ENCODE results near the gene ZDHHC19.
"Not testable (repeated sequence)": the region's sequence is repeated elsewhere in the genome, so short reads cannot be mapped to it uniquely, and the experiment has no call there.

The ZDHHC19 gene, protein sequence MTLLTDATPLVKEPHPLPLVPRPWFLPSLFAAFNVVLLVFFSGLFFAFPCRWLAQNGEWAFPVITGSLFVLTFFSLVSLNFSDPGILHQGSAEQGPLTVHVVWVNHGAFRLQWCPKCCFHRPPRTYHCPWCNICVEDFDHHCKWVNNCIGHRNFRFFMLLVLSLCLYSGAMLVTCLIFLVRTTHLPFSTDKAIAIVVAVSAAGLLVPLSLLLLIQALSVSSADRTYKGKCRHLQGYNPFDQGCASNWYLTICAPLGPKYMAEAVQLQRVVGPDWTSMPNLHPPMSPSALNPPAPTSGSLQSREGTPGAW

GRCh38 chr3:196210673-196211556 lies at the start of gene ZDHHC19:
Gene ZDHHC19 (minus strand): TSS chr3:196211400. CDS start chr3:196211315, 85 bp downstream.
- DNase-seq (ENCODE audit: low read depth in 2 of 2), result no peak

GRCh38 chr3:196260784-196261183 lies 49.6 kb upstream of the ZDHHC19 start:
- DNase-seq (ENCODE audit: low read depth in 2 of 2), result no peak

GRCh38 chr3:196255776-196256175 lies 44.6 kb upstream of the ZDHHC19 start:
- DNase-seq (ENCODE audit: low read depth in 2 of 2), result no peak

- DNase-seq (ENCODE audit: low read depth in 2 of 2), result no peak
Measured at GRCh38 chr3:196254376-196255283, 43.4 kb upstream of the ZDHHC19 start.

- no peak for DNase-seq (ENCODE audit: low read depth in 2 of 2)
Measured at GRCh38 chr3:196251918-196252317, 40.7 kb upstream of the ZDHHC19 start.

GRCh38 chr3:196246612-196247308 lies 35.6 kb upstream of the ZDHHC19 start:
- DNase-seq (ENCODE audit: low read depth in 2 of 2), result no peak

GRCh38 chr3:196244166-196244565 lies 33.0 kb upstream of the ZDHHC19 start:
- not testable (repeated sequence) for DNase-seq (ENCODE audit: low read depth in 2 of 2)

GRCh38 chr3:196241704-196242103 lies 30.5 kb upstream of the ZDHHC19 start:
- no peak for DNase-seq (ENCODE audit: low read depth in 2 of 2)

GRCh38 chr3:196240424-196240823 lies 29.2 kb upstream of the ZDHHC19 start:
- no peak for DNase-seq (ENCODE audit: low read depth in 2 of 2)

DNA sequence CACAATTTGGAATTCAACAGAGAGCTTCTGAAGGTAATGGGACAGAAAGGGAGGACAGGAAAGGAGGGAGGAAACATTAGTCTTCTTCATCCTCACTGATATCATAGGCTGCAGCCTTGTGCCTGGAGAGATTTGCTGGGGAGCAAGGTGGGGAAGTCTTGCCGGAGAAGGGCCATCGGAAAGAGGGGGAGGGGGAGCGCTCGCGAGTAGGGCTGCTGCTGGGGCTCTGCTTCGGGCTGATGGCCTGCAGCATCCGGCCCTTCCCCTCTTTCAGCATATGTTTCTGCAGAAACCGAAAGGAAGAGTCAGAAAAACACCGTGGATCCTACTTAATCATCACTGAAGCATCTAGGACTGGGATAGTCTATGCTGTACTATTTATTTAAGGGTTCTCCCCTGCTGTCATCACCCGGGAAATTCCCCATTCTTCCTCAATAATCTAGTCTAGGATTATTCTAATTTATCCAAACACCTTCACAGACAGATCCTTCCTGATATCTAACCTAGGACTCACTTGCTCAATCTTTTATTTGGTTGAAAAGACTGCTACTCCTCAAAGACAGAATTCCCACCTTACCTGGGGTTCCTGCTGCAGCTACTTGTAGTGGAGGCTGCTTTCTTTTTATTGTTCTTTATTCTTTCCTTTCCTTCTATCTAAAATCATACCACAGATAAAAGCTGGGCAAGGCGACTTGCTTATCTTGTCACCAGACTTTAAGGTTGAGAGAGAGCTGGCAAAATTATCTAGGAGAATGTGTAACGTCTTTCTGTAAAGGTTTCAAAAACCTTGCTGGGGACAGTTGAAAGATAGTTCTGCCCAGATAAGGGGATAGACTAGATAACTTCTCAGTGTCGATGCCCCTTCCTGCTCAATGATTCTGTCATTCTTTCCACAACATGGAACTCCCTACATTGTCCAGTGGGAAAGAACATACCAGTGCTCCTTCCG lies 27.7 kb upstream of the ZDHHC19 start:
- DNase-seq (ENCODE audit: low read depth in 2 of 2), result no peak

DNA sequence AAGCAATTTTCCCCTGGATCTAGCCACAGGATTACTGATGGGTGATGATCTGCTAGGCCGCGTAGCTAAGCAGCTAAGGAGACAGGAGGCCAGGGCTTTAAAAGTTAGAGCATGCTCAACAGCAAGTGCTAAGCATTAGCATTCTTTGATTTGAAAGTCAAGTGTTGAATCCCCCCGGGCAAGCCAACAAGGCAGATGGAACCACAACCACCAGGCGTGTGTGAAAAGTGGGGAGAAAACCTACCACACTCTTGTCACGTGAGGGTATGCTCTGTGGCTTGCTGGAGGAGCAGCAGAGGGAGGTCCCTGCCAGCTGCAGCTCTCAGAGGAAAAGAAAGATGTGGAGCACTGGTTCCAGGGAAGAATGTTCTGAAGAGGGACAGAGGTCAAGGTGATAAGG lies 26.0 kb upstream of the ZDHHC19 start:
- no peak for DNase-seq (ENCODE audit: low read depth in 2 of 2)

DNA sequence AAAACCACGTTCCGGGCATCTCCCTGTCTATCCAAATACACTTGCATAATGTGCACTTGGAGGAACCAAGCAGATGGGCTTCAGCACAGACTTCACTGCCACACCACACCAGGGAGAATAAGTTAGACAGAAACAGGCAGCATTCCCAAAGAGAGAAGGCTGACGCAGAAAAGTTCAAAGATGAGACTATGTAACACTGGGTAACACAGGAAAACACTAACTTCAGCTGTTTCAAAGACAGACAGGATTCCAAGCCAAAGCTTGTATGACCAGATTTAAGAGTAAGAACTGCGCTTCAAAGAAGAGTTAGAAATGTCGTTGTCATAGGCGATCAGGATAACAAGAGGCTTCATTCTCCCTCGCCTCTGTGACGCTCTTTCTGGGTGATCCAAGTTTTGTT lies 25.0 kb upstream of the ZDHHC19 start:
- DNase-seq (ENCODE audit: low read depth in 2 of 2), result no peak

DNA sequence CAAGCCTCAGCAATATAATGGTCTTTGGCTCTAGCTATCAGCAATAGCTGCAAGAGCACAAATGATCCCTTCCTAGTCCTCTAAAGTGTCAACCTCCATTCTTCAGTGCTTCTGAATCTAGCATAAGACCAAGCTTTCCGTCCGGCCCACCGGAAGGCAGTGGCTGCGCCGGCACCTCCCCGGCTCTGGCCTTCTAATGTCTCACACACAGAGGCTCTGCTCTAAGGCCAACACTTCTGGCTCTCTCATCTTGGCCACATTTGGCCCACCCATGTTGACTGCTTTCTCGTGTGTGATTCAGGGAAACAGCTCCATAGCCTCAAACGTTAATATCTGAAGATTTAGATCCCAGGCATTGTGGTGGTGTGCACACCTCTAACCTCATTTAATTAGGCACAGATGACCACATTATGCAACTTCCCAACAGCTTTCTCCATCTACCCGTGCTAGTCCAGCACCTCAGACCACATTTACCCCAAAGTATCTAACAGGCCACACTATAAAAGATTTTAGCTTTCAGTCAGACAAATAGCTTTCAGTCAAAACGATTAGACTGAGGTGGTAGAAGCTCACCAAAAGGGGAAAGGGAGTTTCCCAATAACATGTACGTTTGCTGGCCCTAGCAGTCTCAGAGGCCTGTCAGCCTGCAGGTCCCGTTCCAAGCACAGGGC lies 24.4 kb upstream of the ZDHHC19 start:
- no peak for DNase-seq (ENCODE audit: low read depth in 2 of 2)

GRCh38 chr3:196232882-196233251 lies 21.7 kb upstream of the ZDHHC19 start:
- no peak for DNase-seq (ENCODE audit: low read depth in 2 of 2)

GRCh38 chr3:196232154-196232881 lies 21.1 kb upstream of the ZDHHC19 start:
- no peak for DNase-seq (ENCODE audit: low read depth in 2 of 2)

- DNase-seq (ENCODE audit: low read depth in 2 of 2), result no peak
Measured at GRCh38 chr3:196227629-196228493, 16.7 kb upstream of the ZDHHC19 start.

DNA sequence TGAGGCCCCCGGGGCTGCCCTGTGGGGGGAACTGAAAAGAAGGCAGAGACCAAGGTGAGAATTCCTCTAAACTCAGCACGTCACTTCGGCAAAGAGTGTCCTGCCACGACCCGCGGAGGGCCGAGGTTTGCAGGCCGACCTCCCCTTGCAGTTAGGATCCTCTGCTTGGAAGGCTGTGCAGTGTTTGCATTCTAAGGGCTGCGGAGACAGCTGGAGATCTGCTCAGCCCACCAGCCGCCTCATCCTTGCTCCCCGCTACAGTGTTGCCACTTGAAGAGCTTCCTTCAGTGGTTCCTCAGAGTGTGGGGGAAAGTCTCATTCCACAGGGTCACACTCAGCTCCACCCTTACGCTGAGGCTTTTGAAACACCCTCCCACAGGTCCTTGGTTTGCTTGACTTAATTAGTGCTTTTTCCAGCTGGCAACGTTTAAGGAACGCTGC lies 15.9 kb upstream of the ZDHHC19 start:
- DNase-seq (ENCODE audit: low read depth in 2 of 2), result no peak
